GM12801 (cell line): ENCODE measurements around the gene AFF4.

ENCODE experiments used
- TF ChIP-seq, protein P1 (sequence below): IDR thresholded peaks from one replicate; pipeline ENCODE4 v1.5.1; 2011; ENCODE audit warnings: control low read depth; ENCODE audit not compliant: insufficient read length; ENCODE audit errors: extremely low read depth

Gene AFF4

DNA sequence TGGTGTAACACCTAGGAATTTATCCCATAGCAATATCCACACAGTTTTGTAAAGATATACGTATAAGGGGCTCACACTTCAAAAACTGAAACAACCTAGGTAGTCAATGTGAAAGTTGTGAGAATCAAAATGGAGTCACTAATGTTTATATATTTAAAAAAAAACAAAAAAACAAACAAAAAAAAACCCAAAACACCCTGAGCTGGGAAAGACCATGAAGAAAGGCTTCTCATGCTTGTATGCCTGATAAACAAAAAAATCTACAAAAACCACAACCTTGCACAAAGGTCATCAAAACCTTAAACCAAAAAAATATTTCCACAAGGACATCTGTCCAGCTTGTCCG, 35.4 kb downstream of the AFF4 start:
- TF ChIP-seq, protein P1, sequence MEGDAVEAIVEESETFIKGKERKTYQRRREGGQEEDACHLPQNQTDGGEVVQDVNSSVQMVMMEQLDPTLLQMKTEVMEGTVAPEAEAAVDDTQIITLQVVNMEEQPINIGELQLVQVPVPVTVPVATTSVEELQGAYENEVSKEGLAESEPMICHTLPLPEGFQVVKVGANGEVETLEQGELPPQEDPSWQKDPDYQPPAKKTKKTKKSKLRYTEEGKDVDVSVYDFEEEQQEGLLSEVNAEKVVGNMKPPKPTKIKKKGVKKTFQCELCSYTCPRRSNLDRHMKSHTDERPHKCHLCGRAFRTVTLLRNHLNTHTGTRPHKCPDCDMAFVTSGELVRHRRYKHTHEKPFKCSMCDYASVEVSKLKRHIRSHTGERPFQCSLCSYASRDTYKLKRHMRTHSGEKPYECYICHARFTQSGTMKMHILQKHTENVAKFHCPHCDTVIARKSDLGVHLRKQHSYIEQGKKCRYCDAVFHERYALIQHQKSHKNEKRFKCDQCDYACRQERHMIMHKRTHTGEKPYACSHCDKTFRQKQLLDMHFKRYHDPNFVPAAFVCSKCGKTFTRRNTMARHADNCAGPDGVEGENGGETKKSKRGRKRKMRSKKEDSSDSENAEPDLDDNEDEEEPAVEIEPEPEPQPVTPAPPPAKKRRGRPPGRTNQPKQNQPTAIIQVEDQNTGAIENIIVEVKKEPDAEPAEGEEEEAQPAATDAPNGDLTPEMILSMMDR, result no peak

DNA sequence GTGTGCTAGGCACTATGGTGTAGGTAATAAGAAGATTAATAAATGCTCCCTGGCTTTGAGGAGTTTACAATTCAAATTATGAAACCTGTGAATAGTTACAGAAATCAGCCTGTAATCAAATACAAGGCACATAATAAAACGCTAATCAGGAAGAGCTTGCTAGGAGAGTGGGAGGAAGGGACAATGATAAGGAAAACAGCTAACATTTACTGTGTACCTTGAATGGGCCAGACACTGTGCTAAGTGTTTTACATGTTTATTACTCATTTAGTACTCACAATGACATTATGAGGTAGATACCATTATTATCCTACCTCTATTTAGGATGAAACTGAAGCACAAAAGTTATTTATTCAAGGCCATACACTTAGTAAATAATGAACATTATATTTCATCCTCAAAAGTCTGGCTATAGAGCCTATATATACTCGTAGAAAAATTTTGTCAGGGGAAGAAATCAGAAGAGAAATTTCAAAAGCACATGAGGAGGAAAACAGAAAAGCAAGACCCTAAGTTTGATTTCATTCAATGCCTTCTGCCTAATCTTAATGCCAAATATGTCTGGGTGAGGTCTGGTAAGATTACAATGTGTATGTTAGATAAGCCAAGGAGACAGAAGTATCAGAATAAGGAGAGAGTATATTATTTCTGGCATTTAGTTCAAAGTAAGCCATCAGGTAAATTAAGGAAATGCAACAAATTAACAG, 35.9 kb downstream of the AFF4 start:
- TF ChIP-seq, protein P1, result no peak

DNA sequence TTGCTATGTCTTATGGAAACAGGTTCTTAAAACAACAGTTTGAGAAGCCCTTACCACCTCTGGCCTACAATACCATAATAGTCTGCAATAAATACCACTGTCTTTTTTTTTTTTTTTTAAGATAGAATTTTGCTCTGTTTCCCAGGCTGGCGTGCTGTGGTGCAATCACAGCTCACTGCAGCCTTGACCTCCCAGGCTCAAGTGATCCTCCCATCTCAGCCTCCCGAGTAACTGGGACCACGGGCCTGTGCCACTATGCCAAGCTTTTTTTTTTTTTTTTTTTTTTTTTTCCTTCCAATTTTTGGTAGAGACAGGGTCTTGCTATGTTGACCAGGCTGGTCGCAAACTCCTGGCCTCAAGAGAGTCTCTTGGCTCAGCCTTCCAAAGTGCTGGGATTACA, 37.0 kb downstream of the AFF4 start:
- TF ChIP-seq, protein P1, result no peak

DNA sequence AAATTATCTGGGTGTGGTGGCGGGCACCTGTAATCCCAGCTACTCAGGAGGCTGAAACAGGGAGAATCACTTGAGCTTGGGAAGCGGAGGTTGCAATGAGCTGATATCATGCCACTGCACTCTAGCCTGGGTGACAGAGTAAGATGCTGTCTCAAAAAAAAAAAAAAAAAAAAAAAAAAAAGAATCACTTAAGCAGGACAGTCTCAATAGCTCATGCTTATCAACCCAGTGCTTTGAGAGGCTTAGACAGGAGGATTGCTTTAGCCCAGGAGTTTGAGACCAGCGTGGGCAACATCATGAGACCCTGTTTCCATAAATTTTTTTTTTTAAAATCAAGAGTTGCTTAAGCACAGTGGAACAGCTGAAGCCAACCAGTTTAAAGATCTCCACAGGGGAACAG, 47.3 kb downstream of the AFF4 start:
- TF ChIP-seq, protein P1, result no peak

DNA sequence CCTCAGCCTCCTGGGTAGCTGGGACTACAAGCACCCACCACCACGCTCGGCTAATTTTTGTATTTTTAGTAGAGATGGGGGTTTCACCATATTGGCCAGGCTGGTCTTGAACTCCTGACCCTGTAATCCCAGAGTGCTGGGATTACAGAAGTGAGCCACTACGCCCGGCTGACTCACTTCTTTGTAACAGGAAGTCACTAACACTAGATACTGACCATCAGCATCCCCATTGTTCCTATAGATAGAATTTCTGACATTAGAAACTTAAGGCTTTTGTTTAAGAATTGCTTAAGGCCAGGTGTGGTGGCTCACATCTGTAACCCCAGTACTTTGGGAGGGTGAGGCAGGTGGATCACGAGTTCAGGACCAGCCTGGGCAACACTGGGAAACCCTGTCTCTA, 47.8 kb downstream of the AFF4 start:
- TF ChIP-seq, protein P1, result no peak

DNA sequence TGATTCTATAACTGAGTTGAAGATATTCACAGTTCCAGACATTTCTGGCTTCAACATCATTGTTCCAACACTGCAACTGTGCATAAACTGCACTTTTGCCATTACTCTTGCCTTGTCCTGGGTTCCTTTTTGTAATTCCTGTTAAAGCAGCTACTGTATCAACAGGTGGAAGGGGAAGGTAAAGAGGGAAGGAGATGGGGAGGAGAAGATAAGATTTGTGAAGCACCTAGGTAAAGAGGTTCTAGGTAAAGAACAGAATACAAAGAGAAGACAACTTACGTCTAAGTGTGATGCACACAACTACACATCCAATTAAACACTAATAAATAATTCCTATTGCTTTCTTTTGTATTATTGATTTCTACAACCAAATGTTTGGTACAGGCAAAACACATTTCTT, 53.7 kb downstream of the AFF4 start:
- TF ChIP-seq, protein P1, result no peak

DNA sequence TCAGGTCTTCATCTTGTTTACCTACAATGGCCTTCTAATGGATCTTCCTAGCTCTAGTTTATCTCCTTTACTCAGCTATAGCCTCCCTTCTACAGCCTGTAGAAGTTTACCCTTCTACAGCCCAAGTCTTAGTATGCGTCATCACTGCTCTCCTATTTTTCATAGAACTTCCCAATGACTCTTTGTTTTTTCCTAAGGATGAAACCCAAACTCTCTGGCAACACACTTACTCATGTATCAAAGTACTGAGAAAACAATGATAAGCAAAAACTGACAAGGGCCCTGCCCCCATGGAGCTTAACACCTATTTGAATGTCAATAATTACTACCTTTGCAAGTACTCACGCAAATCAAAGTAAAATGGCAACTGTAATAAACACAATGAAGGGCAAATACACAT, 56.3 kb downstream of the AFF4 start:
- TF ChIP-seq, protein P1, result no peak

DNA sequence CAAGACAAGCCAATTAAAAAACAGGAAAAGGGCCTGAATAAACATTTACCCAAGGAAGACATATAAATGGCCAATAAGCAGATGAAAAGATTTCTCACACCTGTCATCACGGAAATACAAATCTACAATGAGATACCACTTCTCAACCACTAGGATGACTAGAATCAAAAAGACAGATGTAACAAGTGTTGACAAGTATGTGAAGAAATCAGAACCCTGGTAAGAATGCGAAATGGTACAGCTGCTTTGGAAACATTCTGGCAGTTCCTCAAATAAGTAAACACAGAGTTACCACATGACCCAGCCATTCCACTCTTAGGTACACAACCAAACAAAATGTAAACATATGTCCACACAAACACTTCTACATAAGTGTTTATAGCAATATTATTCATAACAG, 57.5 kb downstream of the AFF4 start:
- TF ChIP-seq, protein P1, result no peak
